Peyer's patch (tissue), 4 donors: Measurements from ENCODE around the gene HES4. TPM values are rescaled to one million over a fixed set of nuclear protein-coding genes. Genes with fewer than 3 reads are reported as not detected.

Experiments
- DNase-seq, 3 donors: peaks; one replicate each; pipeline ENCODE4 v3.0.0-alpha.2; 2017 to 2019
- H3K27ac ChIP-seq, 4 donors: fragments of 200-600 bp; sonication (generic); one replicate each; pipeline ENCODE4 v1.5.1; 2016 to 2019
- H3K27me3 ChIP-seq, 2 donors: fragments of 200-600 bp; sonication (generic); one replicate each; pipeline ENCODE4 v1.5.1; 2019
- H3K36me3 ChIP-seq, 3 donors: fragments of 200-600 bp; sonication (generic); one replicate each; pipeline ENCODE4 v1.5.1; 2016 to 2019
- H3K4me1 ChIP-seq, 4 donors: fragments of 200-600 bp; sonication (generic); one replicate each; pipeline ENCODE4 v1.5.1; 2016 to 2019
- H3K4me3 ChIP-seq, 4 donors: fragments of 200-600 bp; sonication (generic); 1 replicate in 3 of 4; 2 replicates in 1 of 4; pipeline ENCODE4 v1.5.1; 2016 to 2019; ENCODE audit warnings: mild to moderate bottlenecking in 1 of 4
- H3K9me3 ChIP-seq, 4 donors: fragments of 200-600 bp; sonication (generic); one replicate each; pipeline ENCODE4 v1.5.1; 2016 to 2019; ENCODE audit warnings: mild to moderate bottlenecking in 1 of 4
- CTCF ChIP-seq, 6 experiments: fragments of 450-650 bp in 4 of 6; fragments of 200-600 bp in 2 of 6; sonication (generic) in 1 of 6; IDR thresholded peaks; one replicate each; pipeline ENCODE4 v1.5.1; 2017 to 2019; ENCODE audit warnings: antibody characterized with exemption in 6 of 6, mild to moderate bottlenecking in 3 of 6, moderate library complexity in 1 of 6
- POLR2A ChIP-seq, 2 donors: fragments of 450-650 bp; IDR thresholded peaks; one replicate each; pipeline ENCODE4 v1.5.1; 2017; ENCODE audit warnings: antibody characterized with exemption in 2 of 2, mild to moderate bottlenecking in 2 of 2, moderate library complexity in 2 of 2
- total RNA-seq, 4 donors: library from RNA; depleted of rRNA; stranded (reverse); fragments of >200 nt; gene quantifications; one replicate each; pipeline ENCODE4 v1.1.0, GENCODE V29; 2016

HES4 gene
- total RNA-seq, 4 donors from 2014 or later: 3.9 to 12.4 (median 7.7) TPM

GRCh38 chr1:964691-965525, 35.0 kb downstream of the HES4 start:
- H3K9me3 ChIP-seq: no peaks in the 10 kb centered on the region
- no peak overlapping the region for H3K27ac ChIP-seq
- TF ChIP-seq POLR2A (IDR thresholded peaks at IDR 0.05): no peak
- TF ChIP-seq CTCF (IDR thresholded peaks at IDR 0.05): no peak
- no peak for DNase-seq
- H3K4me3 ChIP-seq: no peak overlapping the region
- H3K27me3 ChIP-seq: no peaks in the 10 kb centered on the region
- H3K36me3 ChIP-seq: peaks cover 0 to 10% (median 0%) of the 10 kb centered on the region in 3 donors
- H3K4me1 ChIP-seq: peaks cover 2 to 32% (median 19%) of the 10 kb centered on the region in 4 donors

GRCh38 chr1:963746-964525, 36.0 kb downstream of the HES4 start:
- no peak for TF ChIP-seq POLR2A (IDR thresholded peaks at IDR 0.05)
- no peak for TF ChIP-seq CTCF (IDR thresholded peaks at IDR 0.05)
- no peak for DNase-seq
- Histone ChIP-seq H3K27ac (no peak overlapping the region), H3K36me3 (peaks cover 0 to 10% (median 0%) of the 10 kb centered on the region in 3 donors), H3K27me3 (no peaks in the 10 kb centered on the region), H3K4me3 (no peak overlapping the region), H3K9me3 (no peaks in the 10 kb centered on the region), H3K4me1 (peaks cover 5 to 38% (median 24%) of the 10 kb centered on the region in 4 donors)

- peaks cover 0 to 10% (median 0%) of the 10 kb centered on the region in 3 donors for H3K36me3 ChIP-seq
- H3K9me3 ChIP-seq: no peaks in the 10 kb centered on the region
- H3K4me1 ChIP-seq: peaks cover 5 to 44% (median 27%) of the 10 kb centered on the region in 4 donors
- no peaks in the 10 kb centered on the region for H3K27me3 ChIP-seq
- DNase-seq: no peak
- no peak overlapping the region for H3K27ac ChIP-seq
- TF ChIP-seq POLR2A (IDR thresholded peaks at IDR 0.05) (no peak), CTCF (IDR thresholded peaks at IDR 0.05) (no peak)
- no peak overlapping the region for H3K4me3 ChIP-seq
Observed at GRCh38 chr1:963301-963651, 36.6 kb downstream of the HES4 start.

GRCh38 chr1:962381-963300, 37.3 kb downstream of the HES4 start:
- H3K4me3 ChIP-seq: no peak overlapping the region
- TF ChIP-seq POLR2A (IDR thresholded peaks at IDR 0.05): no peak
- no peak for TF ChIP-seq CTCF (IDR thresholded peaks at IDR 0.05)
- H3K27ac ChIP-seq: no peak overlapping the region
- no peaks in the 10 kb centered on the region for H3K27me3 ChIP-seq
- peaks cover 5 to 48% (median 33%) of the 10 kb centered on the region in 4 donors for H3K4me1 ChIP-seq
- peaks cover 0 to 10% (median 0%) of the 10 kb centered on the region in 3 donors for H3K36me3 ChIP-seq
- DNase-seq: no peak
- no peaks in the 10 kb centered on the region for H3K9me3 ChIP-seq

GRCh38 chr1:961132-961669, 38.7 kb downstream of the HES4 start:
- Histone ChIP-seq H3K4me1 (peaks cover 5 to 43% (median 27%) of the 10 kb centered on the region in 4 donors), H3K9me3 (no peaks in the 10 kb centered on the region), H3K27ac (peak overlapping the region in 2 of 4 donors; percentile 35 to 72), H3K36me3 (peaks cover 0 to 18% (median 0%) of the 10 kb centered on the region in 3 donors), H3K27me3 (no peaks in the 10 kb centered on the region), H3K4me3 (peak overlapping the region; percentile 88 to 100 (median 92))
- no peak for DNase-seq
- TF ChIP-seq CTCF (IDR thresholded peaks at IDR 0.05) (no peak), POLR2A (IDR thresholded peaks at IDR 0.05) (no peak)
